Activated CD4-positive, alpha-beta T cell treated with anti-CD3 and anti-CD28 coated beads, Interleukin-2, amount 50 U/mL, for 48 hours (primary cell): Measurements from ENCODE around the gene TMEM213.
A peak's percentile ranks its signal among the peaks of the same experiment; 100 is the strongest.
"Not testable (repeated sequence)": the region's sequence is repeated elsewhere in the genome, so short reads cannot be mapped to it uniquely, and the experiment has no call there.

Experiments
- DNase-seq, 2 experiments: peaks; one replicate each; pipeline ENCODE4 v3.0.0-alpha.2; 2020

TMEM213 gene

DNA sequence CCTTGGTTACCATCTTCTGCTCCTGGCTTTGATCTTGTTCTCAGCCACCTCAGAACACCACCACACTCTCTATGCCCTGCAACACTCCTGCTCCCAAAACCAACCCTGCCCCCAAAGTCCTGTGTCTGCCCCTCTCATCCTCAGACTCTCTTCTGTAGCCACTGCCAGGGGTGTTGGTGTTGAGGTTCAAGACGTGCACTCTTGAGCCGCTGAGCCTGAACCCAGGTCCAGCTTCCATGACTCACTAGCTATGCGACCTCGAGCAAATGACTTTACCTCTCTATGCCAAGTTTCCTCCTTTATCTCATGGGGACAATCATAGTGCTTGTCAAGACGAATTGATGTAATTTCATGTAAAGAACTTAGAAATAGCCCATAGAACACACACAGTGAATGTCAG is 1.0 kb downstream of the TMEM213 start:
- no peak for DNase-seq

DNA sequence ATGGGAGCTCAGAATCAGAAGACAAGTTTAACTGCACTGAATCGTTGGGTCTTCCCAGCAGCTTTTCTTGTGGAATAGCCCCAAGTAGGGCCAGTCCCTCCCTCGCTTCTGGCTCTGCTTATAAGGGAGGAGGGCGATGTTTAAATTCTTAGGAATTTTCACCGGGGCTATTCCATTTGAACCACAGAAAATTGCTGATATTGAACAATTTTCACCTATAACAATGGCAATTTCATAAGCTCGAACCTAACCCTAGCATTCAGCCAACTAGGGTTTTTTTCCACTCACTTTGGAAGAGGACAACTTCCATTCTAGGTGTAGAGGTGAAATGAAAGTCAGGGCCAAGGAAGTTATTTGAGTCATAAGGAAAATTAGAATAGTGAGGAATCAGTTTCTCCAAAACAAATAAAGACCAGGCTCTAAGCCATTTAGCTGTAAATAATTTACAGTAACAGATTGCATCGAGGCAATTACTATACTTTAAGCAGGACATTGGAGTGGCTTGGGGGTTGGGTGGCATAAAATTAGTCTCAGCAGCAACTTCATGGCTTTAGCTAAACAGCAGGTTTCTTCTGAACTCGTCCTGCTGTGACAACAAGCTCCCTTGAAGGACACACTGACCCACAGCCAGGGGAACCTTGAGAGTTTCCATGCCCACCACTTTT is 1.7 kb downstream of the TMEM213 start:
- DNase-seq: no peak

- DNase-seq: no peak
Observed at GRCh38 chr7:138801256-138801655, 3.5 kb downstream of the TMEM213 start.

DNA sequence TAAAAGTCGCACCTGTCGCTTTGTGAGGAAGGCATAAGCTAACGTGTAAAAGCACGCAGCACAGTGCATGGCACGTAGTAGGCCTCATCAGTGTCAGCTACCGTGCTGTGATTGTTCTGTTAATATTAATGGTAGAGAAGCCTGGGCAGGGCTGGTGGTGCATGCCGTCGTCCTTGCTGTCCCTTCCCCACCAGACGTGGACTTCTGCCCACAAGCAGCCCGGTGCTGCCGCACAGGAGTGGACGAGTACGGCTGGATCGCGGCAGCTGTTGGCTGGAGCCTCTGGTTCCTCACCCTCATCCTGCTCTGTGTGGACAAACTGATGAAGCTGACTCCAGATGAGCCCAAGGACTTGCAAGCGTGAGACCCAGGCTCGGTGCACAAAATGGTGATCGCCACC is 4.9 kb downstream of the TMEM213 start:
- DNase-seq: no peak

DNA sequence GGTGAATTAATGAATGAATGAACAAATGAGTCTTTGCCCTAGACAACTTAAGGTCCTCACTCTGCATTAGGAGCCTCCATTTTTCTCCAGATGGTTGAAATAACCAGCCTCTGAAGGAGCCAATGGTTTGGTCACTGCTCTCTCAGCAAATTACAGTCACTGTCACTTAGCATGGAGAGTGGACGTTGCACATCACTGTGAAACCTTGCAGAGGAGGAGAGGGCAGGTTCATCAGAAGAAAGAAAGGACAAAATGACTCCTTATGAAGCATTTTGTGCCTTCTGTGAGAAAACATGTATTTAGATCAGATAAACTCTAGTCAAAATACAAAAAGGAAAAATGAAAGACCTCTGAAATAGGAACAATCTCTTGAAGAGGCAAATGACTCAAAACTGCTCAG is 6.8 kb downstream of the TMEM213 start:
- DNase-seq: no peak

DNA sequence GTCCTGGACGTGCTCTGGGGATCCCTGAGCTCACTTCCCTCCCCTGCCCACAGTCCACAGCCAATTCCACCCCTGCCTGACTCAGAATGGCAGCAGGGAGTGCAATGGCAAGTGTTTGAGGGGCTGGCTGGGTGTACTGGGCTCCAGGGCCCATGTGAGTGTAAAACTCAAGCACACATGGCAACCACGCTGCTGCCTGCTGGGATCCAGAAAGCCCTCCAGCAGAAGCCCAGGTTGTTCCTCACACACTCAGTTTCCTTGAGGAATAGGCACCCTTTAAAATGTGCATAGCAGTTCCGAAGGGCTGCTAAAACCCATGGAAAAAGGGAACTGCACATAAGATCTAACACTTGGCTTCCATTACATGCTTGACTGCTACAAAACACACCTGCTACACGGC is 11.6 kb downstream of the TMEM213 start:
- DNase-seq: no peak

DNA sequence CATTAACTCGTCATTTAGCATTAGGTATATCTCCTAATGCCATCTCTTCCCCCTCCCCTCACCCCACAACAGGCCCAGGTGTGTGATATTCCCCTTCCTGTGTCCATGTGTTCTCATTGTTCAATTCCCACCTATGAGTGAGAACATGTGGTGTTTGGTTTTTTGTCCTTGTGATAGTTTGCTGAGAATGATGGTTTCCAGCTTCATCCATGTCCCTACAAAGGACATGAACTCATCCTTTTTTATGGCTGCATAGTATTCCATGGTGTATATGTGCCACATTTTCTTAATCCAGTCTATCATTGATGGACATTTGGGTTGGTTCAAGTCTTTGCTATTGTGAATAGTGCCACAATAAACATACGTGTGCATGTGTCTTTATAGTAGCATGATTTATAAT is 13.5 kb downstream of the TMEM213 start:
- DNase-seq: not testable (repeated sequence)

DNA sequence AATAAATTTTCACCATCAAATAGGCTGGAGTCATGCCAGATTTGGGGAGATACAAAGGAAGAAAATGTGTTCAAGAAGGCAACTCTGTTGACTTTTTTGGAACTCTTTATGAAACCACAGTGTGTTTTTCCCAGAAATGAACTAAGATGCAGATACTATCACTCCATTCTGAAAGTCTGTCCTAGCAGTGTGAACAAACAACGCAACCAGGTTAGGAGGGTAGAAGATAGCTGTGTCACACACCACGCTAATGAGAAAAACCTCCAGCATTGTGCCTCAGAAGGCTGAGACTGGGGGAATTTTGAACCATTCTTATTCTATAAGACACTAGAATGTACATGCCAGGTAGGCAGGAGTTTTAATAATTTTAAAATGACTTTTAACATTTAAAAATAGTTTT is 16.2 kb downstream of the TMEM213 start:
- no peak for DNase-seq

DNA sequence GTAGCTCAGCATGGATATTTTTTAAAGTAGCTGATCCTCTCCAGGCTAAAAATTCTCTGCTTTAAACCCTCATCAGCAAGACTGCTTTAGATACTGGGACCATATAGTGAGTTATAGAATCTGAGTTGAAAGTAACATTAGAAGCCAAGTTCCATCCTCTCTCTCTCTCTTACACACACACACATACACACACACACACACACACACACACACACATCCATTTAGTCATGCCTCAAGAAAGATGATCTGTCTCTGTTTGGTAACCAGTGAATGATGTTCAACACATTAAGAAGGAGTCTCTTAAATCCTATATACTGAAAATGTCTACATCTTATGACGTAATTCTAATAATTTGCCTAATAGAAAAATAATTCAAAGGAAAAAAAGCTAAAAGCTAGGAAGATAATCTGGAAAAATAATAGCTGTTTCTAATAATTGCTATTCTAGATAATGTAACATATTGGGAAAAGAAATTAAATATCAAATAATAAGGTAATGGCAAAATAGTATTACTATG is 17.1 kb downstream of the TMEM213 start:
- DNase-seq: no peak

- no peak for DNase-seq
Observed at GRCh38 chr7:138816650-138817049, 18.9 kb downstream of the TMEM213 start.

GRCh38 chr7:138819625-138820024 is 21.8 kb downstream of the TMEM213 start:
- no peak for DNase-seq

DNA sequence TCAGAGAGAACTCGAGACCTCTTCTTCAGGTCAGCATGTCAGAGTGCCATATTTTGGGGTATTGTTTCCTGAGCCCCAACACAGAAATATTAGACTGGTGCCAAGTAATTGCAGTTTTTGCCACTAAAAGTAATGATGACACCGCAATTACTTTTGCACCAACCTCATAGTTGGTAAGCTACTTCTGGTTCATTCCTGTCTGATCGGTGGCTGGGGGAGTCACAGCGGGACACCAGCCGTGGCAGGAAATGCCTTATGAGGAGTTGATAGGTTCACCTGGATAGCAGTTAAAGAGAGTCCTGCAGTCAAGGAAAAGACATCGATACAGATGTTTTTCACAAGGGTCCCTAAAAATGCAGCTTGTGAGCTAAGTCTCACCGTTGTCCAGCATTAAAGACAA is 24.1 kb downstream of the TMEM213 start:
- DNase-seq: no peak

DNA sequence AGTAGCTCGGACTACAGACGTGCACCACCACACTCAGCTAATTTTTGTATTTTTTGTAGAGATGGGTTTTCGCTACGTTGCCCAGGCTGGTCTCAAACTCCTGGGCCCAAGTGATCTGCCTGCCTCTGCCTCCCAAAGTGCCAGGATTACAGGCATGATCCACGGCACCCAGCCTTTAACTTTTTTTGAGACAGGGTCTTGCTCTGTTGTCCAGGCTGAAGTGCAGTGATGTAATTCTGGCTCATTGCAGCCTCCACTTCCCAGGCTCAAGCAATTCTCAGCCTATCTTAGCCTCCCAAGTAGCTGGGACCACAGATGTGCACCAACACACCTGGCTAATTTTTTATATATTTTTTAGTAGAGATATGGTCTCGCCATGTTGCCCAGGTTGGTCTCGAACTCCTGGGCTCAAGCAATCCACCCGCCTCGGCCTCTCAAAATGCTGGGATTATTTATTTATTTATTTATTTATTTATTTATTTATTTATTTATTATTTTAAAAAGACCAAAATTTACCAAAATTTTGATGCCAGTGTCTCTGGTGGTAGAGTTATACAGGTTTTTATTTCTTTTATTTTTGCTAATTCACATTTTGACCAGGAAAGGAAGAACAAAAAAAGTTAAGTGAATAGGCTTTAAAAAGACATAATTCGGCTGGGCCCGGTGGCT is 25.2 kb downstream of the TMEM213 start:
- no peak for DNase-seq

GRCh38 chr7:138825049-138825721 is 27.4 kb downstream of the TMEM213 start:
- DNase-seq: no peak

- DNase-seq: no peak
Observed at GRCh38 chr7:138828302-138828701, 30.5 kb downstream of the TMEM213 start.

- DNase-seq: no peak
Observed at GRCh38 chr7:138829335-138829734, 31.5 kb downstream of the TMEM213 start.

DNA sequence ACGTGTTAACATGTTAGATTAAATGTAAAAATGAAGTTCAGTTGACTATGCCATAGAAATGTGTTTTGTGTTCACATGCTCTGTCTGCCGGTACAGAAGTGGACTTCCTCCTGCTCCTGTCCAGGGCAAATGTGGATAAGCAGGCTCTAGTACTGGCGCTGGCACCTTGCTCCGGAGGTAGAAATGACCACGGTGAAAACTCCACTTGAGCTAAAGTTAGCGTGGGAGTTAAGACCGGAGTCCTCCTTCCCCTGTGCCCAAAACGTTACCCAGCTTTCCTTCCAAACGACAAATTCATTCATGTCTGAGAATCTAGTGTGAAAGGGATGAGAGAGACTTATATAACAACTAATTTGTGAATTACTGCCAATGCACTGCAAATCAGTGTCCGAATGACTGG is 35.2 kb downstream of the TMEM213 start:
- DNase-seq: no peak

DNA sequence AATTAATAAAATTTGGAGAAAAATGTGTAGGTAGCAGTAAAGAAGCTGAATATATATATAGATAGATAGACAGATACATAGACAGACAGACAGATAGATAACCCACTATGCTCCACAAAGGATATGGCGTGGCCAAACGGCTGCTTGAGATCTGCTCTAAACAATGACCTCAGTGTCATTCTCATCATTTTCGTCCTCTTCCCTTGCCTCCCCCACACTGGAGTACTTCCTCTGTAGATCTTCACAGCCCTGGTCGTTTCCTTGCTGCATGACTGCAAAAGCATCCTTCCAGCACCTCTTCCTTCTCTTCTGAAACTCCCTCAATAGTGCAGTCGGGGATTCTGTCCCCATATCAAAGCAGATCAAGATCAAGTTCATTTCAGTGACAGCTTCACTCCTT is 35.8 kb downstream of the TMEM213 start:
- DNase-seq: no peak

DNA sequence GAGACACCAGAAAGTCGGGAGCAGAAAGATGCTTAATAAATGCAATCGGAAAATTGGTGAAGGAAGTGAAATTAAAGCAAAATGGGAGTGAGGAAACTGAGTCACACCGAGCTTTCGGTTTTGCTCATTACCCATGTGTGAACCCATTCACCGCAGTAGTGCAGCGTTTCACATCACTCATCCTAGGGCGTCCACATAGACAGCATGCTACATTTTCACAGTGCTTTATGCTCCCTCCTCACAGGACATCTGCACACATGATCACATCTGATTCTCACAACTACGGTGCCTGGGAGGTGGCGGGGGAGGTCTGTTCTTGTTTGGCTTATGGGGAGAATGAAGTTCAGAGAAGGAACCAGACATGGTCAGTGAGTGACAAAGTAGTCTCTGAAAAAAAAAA is 36.8 kb downstream of the TMEM213 start:
- DNase-seq: peak; percentile 19 to 41

- DNase-seq: no peak
Observed at GRCh38 chr7:138835087-138835486, 37.3 kb downstream of the TMEM213 start.

DNA sequence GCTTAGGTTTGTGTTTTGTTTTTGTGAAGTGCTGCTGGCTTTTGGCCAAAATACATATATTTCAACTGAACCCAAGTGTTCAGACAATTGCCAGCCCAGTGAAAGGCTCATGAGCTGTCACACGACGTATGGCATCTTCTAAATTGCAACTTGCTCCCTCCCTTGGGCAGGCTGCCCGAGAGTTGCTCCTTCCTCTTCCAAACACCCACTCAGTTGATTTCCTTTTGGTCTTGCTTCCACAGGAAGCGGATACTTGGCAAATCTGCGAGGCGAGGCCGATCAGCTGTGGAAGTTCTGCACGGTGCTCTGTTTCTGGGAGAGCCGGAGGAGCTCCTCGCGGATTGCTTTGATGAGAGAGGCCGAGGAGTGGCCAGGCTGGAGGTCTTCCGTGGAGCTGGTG is 39.8 kb downstream of the TMEM213 start:
- DNase-seq: no peak

DNA sequence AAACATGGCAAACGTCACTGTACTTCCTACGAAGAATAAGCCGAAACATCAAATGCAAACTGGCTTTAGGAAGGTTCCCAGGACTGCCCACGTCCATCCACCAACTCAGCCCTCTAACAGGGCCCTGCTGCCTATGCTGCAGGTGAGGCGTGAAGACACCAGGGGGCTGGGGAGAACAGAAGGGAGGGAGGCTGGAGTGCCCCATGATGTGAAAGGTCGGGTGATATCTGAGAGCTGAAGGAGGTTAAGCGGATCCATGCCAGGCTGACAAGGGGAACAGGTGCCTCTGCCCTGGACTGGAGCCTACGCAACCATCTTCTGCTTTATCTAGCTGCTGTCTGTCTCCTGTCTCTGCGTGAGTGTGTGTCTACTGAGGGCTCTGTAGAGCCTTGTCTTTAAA is 40.4 kb downstream of the TMEM213 start:
- no peak for DNase-seq

DNA sequence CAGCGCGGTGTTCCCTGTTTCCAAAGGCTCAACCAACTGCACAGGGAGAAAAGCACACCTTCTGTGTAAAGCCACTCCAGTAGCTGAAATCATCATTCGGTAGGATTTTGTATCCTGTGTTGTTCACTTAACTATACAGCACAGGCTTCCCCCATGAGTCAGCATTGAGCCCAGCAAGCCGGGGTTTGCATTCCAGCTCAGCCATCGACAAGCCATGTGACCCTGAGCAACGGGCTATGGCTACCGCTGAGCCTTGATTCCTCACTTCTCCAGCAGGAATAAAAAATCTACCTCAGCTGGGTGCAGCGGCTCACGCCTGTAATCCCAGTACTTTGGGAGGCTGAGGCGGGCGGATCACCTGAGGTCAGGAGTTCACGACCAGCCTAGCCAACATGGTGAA is 44.3 kb downstream of the TMEM213 start:
- DNase-seq: no peak
